CD4-positive, alpha-beta T cell treated with Interleukin-1 beta for 1 hour (primary cell): ENCODE results near the gene PITX2.

Source experiments
- DNase-seq, 2 donors: peaks; one replicate each; pipeline ENCODE4 v3.0.0-alpha.2; 2020 to 2022

Gene PITX2

GRCh38 chr4:110636171-110636679, 13.3 kb upstream of the PITX2 start:
- DNase-seq: no peak

GRCh38 chr4:110635163-110635865, 12.4 kb upstream of the PITX2 start:
- no peak for DNase-seq

- DNase-seq: no peak
Measured at GRCh38 chr4:110634350-110635162, 11.7 kb upstream of the PITX2 start.

GRCh38 chr4:110633358-110634341, 10.8 kb upstream of the PITX2 start:
- DNase-seq: no peak

- DNase-seq: no peak
Measured at GRCh38 chr4:110632506-110633357, 9.9 kb upstream of the PITX2 start.

- DNase-seq: peak; percentile 18 to 21
Measured at GRCh38 chr4:110631584-110632505, 9.0 kb upstream of the PITX2 start.

- no peak for DNase-seq
Measured at GRCh38 chr4:110630688-110631402, 8.0 kb upstream of the PITX2 start.

GRCh38 chr4:110629780-110630687, 7.2 kb upstream of the PITX2 start:
- no peak for DNase-seq

GRCh38 chr4:110629214-110629754, 6.4 kb upstream of the PITX2 start:
- DNase-seq: no peak

- no peak for DNase-seq
Measured at GRCh38 chr4:110628663-110629213, 5.9 kb upstream of the PITX2 start.

- no peak for DNase-seq
Measured at GRCh38 chr4:110627977-110628662, 5.2 kb upstream of the PITX2 start.

GRCh38 chr4:110626532-110627153, 3.8 kb upstream of the PITX2 start:
- DNase-seq: no peak

GRCh38 chr4:110625576-110626257, 2.8 kb upstream of the PITX2 start:
- DNase-seq: no peak

GRCh38 chr4:110624904-110625494, 2.1 kb upstream of the PITX2 start:
- no peak for DNase-seq

- no peak for DNase-seq
Measured at GRCh38 chr4:110624398-110624780, 1.5 kb upstream of the PITX2 start.

GRCh38 chr4:110623718-110624397, 981 bp upstream of the PITX2 start:
- no peak for DNase-seq
